GM06990 (cell line): ENCODE results near the gene BCL6.
A peak's percentile ranks its signal among the peaks of the same experiment; 100 is the strongest.

Experiments
- DNase-seq: peaks from one replicate; pipeline ENCODE4 v3.0.0-alpha.2; 2011; ENCODE audit not compliant: insufficient read length; ENCODE audit errors: extremely low read depth
- H3K27me3 ChIP-seq: replicated peaks from 2 replicates; pipeline ENCODE4 v1.6.0; 2011; ENCODE audit warnings: low read length; ENCODE audit not compliant: control insufficient read depth, insufficient read depth
- H3K36me3 ChIP-seq: 2 replicates; pipeline ENCODE4 v1.5.1; 2011; ENCODE audit warnings: low read length; ENCODE audit not compliant: control insufficient read depth, insufficient read depth
- H3K4me3 ChIP-seq: replicated peaks from 2 replicates; pipeline ENCODE4 v1.5.1; 2011; ENCODE audit warnings: low read depth, mild to moderate bottlenecking, control low read depth, low read length
- CTCF ChIP-seq: IDR thresholded peaks from 2 replicates; pipeline ENCODE4 v1.5.1; 2011; ENCODE audit warnings: low read length, control low read depth, mild to moderate bottlenecking, inconsistent platforms; ENCODE audit not compliant: insufficient read depth, poor library complexity, severe bottlenecking

BCL6 gene

DNA sequence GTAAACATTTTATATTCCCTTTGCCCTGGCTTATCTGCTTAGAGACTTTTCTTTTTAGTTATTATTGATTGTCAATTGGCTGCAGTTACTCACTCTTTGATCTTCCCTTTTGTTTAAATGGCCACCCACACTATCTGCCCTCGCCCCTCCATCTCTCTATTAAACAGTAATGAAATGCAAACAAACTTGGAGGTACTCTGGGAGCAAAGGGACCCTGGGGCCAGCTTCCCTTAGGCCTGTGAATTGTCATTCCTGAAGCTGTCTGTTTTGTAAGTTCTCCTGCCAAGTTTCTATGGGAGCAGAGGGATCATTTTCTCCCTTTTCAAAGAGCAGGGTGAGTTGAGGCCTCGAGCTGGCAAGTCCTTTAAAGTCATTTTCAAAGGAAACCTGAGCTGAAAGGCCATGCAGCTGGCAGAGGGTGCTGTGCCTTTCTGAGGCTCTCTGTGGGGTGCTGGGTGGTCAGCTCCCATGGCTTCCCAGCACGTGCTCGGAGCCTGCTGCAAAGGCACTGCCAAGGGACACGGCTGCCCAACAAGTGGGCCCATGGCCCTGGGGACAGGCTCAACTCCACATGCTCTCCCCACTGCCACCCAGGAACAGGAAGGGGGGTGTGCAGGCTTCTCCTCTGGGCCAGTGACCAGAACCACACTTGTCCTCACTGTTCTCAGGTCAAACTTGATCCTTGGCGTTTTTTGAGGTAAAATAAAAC, 25.5 kb downstream of the BCL6 start:
- H3K27me3 ChIP-seq, result peaks cover 2% of the 10 kb centered on the region
- DNase-seq, result no peak
- H3K36me3 ChIP-seq, result no peaks in the 10 kb centered on the region
- no peak overlapping the region for H3K4me3 ChIP-seq
- TF ChIP-seq CTCF, result no peak

DNA sequence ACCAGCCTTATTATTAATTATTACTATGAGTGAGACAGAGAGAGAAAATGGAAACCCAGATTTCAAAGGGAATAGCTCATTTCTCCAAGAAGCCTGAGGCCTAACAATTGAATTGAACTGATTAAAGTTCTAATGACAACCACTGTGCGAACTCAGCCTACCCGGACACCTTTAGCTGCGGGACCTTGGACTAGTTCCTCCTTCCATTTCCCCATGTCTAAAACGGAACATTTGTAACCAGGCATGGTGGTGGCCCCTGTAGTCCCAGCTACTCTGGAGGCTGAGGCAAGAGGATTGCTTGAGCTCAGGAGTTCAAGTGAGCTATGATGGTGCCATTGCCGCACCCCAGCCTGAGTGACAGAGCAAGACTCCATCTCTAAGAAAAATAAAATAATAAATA, 26.5 kb downstream of the BCL6 start:
- no peak for TF ChIP-seq CTCF
- H3K36me3 ChIP-seq, result no peaks in the 10 kb centered on the region
- no peak overlapping the region for H3K4me3 ChIP-seq
- peaks cover 2% of the 10 kb centered on the region for H3K27me3 ChIP-seq
- no peak for DNase-seq

- DNase-seq, result no peak
- no peak for TF ChIP-seq CTCF
- H3K4me3 ChIP-seq, result no peak overlapping the region
- H3K27me3 ChIP-seq, result peaks cover 2% of the 10 kb centered on the region
- no peaks in the 10 kb centered on the region for H3K36me3 ChIP-seq
These were observed 27.7 kb downstream of the BCL6 start for GRCh38 chr3:187717572-187717971.

- H3K36me3 ChIP-seq, result no peaks in the 10 kb centered on the region
- no peak overlapping the region for H3K4me3 ChIP-seq
- TF ChIP-seq CTCF, result peak; percentile 83
- peak; percentile 28 for DNase-seq
- H3K27me3 ChIP-seq, result no peaks in the 10 kb centered on the region; the same call in 1 of the 2 replicates
These were observed 30.8 kb downstream of the BCL6 start for GRCh38 chr3:187714404-187714979.

DNA sequence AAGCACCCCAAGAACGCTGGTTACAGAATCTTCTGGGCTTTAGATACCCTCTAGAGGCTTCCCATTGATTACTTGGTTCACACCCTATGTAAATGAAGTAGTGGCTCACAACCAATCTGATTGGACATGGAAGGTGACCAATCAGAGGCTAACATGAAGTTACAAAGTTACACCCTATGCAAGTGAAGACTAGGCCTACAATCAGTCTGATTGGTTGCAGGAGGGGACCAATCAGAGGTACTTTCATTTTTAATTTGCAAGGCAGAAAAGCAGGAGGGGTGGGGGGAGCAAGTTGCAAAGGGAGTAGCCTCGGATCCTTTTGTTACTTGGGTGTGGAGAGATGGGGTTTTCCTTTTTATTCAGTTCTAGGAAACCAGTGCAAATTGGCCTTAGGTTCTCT, 31.8 kb downstream of the BCL6 start:
- Histone ChIP-seq H3K27me3 (no peaks in the 10 kb centered on the region; the same call in 1 of the 2 replicates), H3K36me3 (no peaks in the 10 kb centered on the region), H3K4me3 (no peak overlapping the region)
- no peak for DNase-seq
- no peak for TF ChIP-seq CTCF
